Measurements from ENCODE around the gene FAM237A.

The FAM237A gene

GRCh38 chr2:206692971-206693370, 50.7 kb downstream of the FAM237A start:
- no peak for DNase-seq

DNA sequence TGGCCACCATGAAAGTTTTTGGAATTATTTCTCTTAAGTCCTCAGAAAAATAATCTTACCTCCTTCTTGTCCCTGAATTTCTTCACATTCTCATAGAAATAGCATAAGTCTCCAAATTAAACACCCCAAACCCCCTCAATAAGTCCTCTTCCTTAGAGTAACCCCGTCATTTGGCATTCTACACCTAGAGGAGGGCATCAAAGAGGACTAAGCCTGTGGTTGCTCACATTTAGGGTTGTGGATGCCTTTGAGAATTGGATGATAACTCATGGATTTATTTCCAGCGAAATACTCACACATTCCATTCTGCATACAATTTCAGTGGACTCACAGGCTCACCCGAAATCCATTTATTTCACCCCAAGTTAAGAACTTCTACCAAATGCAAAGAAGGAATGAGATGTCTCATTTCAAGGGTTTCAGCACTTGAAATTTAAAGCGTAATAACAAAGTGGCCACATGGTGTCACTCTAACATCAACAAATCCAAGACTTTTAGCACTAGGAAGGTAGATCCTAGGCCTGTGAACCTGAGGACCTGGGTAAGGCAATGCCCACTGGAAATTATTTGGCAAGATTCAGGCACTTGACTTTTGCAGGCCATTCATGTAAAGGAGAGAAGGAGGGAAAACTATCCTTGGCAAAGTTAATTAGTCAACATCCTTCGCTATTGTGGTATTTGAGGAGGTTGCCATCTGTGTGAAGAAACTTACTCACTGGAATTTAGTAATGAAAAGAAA, 51.3 kb downstream of the FAM237A start:
- peak; percentile 8 to 48 for DNase-seq

DNA sequence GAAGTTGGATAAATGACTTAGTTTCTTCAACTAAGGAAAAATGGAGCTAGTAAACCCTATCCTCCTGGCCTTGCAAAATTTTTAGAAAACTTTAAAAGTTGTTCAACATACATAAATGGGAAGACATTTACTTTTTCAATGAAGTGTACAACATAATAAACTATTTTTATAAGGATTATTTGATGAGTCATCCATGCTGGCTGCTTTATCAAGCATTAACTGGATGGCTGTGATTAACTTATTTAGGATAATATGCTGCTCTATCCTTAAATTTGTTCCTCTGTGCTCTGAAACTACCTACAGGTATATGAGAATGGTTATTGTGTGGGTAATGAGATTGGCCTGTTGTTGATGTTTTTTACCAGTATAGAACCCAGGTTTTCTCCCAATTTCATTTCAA, 54.6 kb downstream of the FAM237A start:
- DNase-seq: no peak

- no peak for DNase-seq
Measured at GRCh38 chr2:206698811-206699210, 56.5 kb downstream of the FAM237A start.
